BE2C (cell line): ENCODE measurements around the gene SLC27A1.

Experiments
- DNase-seq: peaks from one replicate; pipeline ENCODE4 v3.0.0-alpha.2; 2020
- H3K27me3 ChIP-seq: fragments of 250-450 bp; sonication (Bioruptor Pico); 2 replicates; pipeline ENCODE4 v1.5.1; 2020; ENCODE audit warnings: mild to moderate bottlenecking
- H3K36me3 ChIP-seq: fragments of 250-450 bp; sonication (Bioruptor Pico); 2 replicates; pipeline ENCODE4 v1.5.1; 2020; ENCODE audit warnings: mild to moderate bottlenecking
- H3K4me1 ChIP-seq: fragments of 250-450 bp; sonication (Bioruptor Pico); 2 replicates; pipeline ENCODE4 v1.5.1; 2020
- H3K4me3 ChIP-seq: 2 replicates; pipeline ENCODE4 v1.5.1; 2011; ENCODE audit warnings: low read depth, low read length
- H3K9me3 ChIP-seq: fragments of 250-450 bp; sonication (Bioruptor Pico); 2 replicates; pipeline ENCODE4 v1.5.1; 2020
- TF ChIP-seq, protein P1 (sequence below): IDR thresholded peaks from 2 replicates; pipeline ENCODE4 v1.5.1; 2012; ENCODE audit warnings: mild to moderate bottlenecking, low read depth, low read length

The SLC27A1 gene

DNA sequence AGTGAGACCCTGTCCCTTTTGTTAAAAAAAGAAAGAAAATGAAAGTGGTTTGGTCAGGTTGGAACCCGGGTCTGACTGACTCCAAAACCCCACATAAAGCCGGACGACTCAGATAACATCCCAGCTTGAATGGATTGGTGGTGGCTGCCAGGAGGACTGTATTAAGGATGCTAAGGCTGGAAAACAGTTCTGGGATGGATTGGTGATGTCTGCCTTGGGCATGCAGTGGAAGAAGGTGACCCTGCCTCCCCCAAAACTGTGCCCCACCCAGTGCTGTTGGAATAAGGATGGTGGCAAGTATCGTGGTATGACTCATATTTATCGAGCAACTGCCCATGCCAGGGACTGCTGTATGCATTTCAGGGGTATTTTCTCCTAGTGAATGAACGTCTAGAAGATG lies 66.6 kb downstream of the SLC27A1 start:
- Histone ChIP-seq H3K27me3 (peaks cover 7% of the 10 kb centered on the region), H3K9me3 (peaks cover 5% of the 10 kb centered on the region), H3K36me3 (no peaks in the 10 kb centered on the region; the same call in 1 of the 2 replicates), H3K4me3 (no peak overlapping the region), H3K4me1 (peaks cover 3% of the 10 kb centered on the region; the same call in 1 of the 2 replicates)
- DNase-seq, result no peak
- TF ChIP-seq, protein P1, sequence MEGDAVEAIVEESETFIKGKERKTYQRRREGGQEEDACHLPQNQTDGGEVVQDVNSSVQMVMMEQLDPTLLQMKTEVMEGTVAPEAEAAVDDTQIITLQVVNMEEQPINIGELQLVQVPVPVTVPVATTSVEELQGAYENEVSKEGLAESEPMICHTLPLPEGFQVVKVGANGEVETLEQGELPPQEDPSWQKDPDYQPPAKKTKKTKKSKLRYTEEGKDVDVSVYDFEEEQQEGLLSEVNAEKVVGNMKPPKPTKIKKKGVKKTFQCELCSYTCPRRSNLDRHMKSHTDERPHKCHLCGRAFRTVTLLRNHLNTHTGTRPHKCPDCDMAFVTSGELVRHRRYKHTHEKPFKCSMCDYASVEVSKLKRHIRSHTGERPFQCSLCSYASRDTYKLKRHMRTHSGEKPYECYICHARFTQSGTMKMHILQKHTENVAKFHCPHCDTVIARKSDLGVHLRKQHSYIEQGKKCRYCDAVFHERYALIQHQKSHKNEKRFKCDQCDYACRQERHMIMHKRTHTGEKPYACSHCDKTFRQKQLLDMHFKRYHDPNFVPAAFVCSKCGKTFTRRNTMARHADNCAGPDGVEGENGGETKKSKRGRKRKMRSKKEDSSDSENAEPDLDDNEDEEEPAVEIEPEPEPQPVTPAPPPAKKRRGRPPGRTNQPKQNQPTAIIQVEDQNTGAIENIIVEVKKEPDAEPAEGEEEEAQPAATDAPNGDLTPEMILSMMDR, result no peak

DNA sequence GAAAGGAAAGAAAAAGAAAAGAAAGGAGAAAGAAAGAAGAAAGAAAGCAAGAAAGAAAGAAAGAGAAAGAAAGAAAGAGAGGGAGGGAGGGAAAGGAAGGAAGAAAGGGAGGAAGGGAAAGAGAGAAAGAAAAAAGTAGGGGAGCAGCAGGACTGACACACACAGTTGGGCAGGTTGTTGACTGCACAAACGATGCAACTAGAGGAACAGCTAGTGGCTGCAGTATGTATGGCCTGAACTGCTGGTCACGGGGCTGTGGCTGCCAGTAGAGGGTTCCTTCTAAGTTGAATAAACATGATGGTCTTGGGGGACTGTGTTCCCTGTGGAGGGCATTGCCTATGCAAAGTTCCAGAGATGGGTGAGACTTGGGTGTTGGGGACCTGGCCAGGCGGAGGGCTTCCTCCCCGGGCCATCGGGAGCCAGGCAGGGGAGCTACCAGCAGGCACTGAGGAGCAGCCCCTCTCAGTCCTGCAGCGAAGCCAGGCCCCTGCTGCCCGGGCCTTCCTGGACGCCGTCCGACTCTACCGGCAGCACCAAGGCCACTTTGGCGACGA lies 68.4 kb downstream of the SLC27A1 start:
- peaks cover 3% of the 10 kb centered on the region; the same call in 1 of the 2 replicates for H3K4me1 ChIP-seq
- peak overlapping the region; percentile 58 for H3K4me3 ChIP-seq
- peaks cover 5% of the 10 kb centered on the region for H3K9me3 ChIP-seq
- TF ChIP-seq, protein P1, result no peak
- H3K36me3 ChIP-seq, result no peaks in the 10 kb centered on the region; the same call in 1 of the 2 replicates
- DNase-seq, result no peak
- H3K27me3 ChIP-seq, result peaks cover 7% of the 10 kb centered on the region

GRCh38 chr19:17539238-17540117 lies 69.2 kb downstream of the SLC27A1 start:
- Histone ChIP-seq H3K27me3 (peaks cover 7% of the 10 kb centered on the region), H3K9me3 (peaks cover 5% of the 10 kb centered on the region), H3K36me3 (no peaks in the 10 kb centered on the region; the same call in 1 of the 2 replicates), H3K4me1 (peaks cover 3% of the 10 kb centered on the region; the same call in 1 of the 2 replicates), H3K4me3 (peak overlapping the region; percentile 58)
- TF ChIP-seq, protein P1, result no peak
- peak; percentile 100 for DNase-seq

DNA sequence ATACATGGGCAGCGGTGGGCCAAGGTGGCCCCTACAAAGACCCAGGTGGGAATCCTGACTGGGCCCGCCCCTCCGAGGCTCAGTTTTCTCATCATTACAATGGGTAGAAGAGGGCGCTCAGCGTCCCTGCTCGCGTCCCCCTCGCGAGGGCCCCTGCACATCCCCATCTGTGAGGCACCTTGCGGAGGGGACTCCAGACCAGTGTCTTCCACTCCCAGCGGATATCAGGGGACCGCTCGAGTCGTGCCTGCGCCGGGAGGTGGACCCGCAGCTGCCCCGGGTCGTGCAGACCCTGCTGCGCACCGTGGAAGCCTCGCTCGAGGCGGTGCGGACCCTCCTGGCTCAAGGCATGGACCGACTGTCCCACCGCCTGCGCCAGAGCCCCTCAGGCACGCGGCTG lies 69.8 kb downstream of the SLC27A1 start:
- peaks cover 7% of the 10 kb centered on the region for H3K27me3 ChIP-seq
- peaks cover 5% of the 10 kb centered on the region for H3K9me3 ChIP-seq
- no peak overlapping the region for H3K4me3 ChIP-seq
- H3K4me1 ChIP-seq, result peaks cover 3% of the 10 kb centered on the region; the same call in 1 of the 2 replicates
- no peaks in the 10 kb centered on the region; the same call in 1 of the 2 replicates for H3K36me3 ChIP-seq
- TF ChIP-seq, protein P1, result no peak
- DNase-seq, result no peak

- peaks cover 7% of the 10 kb centered on the region for H3K27me3 ChIP-seq
- H3K4me3 ChIP-seq, result no peak overlapping the region
- no peaks in the 10 kb centered on the region; the same call in 1 of the 2 replicates for H3K36me3 ChIP-seq
- H3K4me1 ChIP-seq, result peaks cover 3% of the 10 kb centered on the region; the same call in 1 of the 2 replicates
- DNase-seq, result no peak
- TF ChIP-seq, protein P1, result no peak
- peaks cover 5% of the 10 kb centered on the region for H3K9me3 ChIP-seq
Measured at GRCh38 chr19:17541184-17541759, 70.9 kb downstream of the SLC27A1 start.
